Tibial nerve (tissue), 3 donors: Measurements from ENCODE around the gene ZNF792.
"Not testable (repeated sequence)": the region's sequence is repeated elsewhere in the genome, so short reads cannot be mapped to it uniquely, and the experiment has no call there.

Source experiments
- CTCF ChIP-seq, 5 experiments: fragments of 200-600 bp in 3 of 5; fragments of 450-650 bp in 2 of 5; sonication (generic) in 3 of 5; IDR thresholded peaks; one replicate each; pipeline ENCODE4 v1.5.1; 2016 to 2019; ENCODE audit warnings: antibody characterized with exemption in 5 of 5, mild to moderate bottlenecking in 3 of 5, moderate library complexity in 2 of 5
- POLR2A ChIP-seq, 2 donors: fragments of 450-650 bp; IDR thresholded peaks; one replicate each; pipeline ENCODE4 v1.6.1; 2017; ENCODE audit warnings: antibody characterized with exemption in 2 of 2, mild to moderate bottlenecking in 2 of 2, moderate library complexity in 2 of 2

- TF ChIP-seq CTCF, POLR2A (IDR thresholded peaks at IDR 0.05): not testable (repeated sequence)
Observed at GRCh38 chr19:34992582-34992981, 28.6 kb upstream of the ZNF792 start.
